Hippocampal formation (tissue), 2 donors: ENCODE measurements around the gene PRR19.

ENCODE experiments used
- DNase-seq, 2 donors: peaks; one replicate each; lab custom pipeline; 2025; lab: John Stamatoyannopoulos, UW

The PRR19 gene

GRCh38 chr19:42283188-42284065 lies 18.5 kb upstream of the PRR19 start:
- DNase-seq: peak; percentile 89 to 97

- peak; percentile 71 to 82 for DNase-seq
Observed at GRCh38 chr19:42284066-42284501, 17.8 kb upstream of the PRR19 start.

GRCh38 chr19:42284591-42285341 lies 17.2 kb upstream of the PRR19 start:
- no peak for DNase-seq

GRCh38 chr19:42285541-42285941 lies 16.4 kb upstream of the PRR19 start:
- no peak for DNase-seq

- DNase-seq: no peak
Observed at GRCh38 chr19:42285988-42286348, 16.0 kb upstream of the PRR19 start.

GRCh38 chr19:42286349-42287016 lies 15.4 kb upstream of the PRR19 start:
- DNase-seq: no peak

- no peak for DNase-seq
Observed at GRCh38 chr19:42287017-42287826, 14.7 kb upstream of the PRR19 start.

GRCh38 chr19:42287827-42288107 lies 14.2 kb upstream of the PRR19 start:
- no peak for DNase-seq

GRCh38 chr19:42288387-42288786 lies 13.5 kb upstream of the PRR19 start:
- no peak for DNase-seq

GRCh38 chr19:42288881-42289555 lies 12.9 kb upstream of the PRR19 start:
- no peak for DNase-seq

- no peak for DNase-seq
Observed at GRCh38 chr19:42289556-42290041, 12.3 kb upstream of the PRR19 start.

GRCh38 chr19:42290136-42290522 lies 11.8 kb upstream of the PRR19 start:
- DNase-seq: no peak

- no peak for DNase-seq
Observed at GRCh38 chr19:42290523-42291434, 11.2 kb upstream of the PRR19 start.

- no peak for DNase-seq
Observed at GRCh38 chr19:42291435-42291810, 10.5 kb upstream of the PRR19 start.

GRCh38 chr19:42292042-42292960 lies 9.6 kb upstream of the PRR19 start:
- DNase-seq: no peak

- DNase-seq: no peak
Observed at GRCh38 chr19:42292963-42293362, 9.0 kb upstream of the PRR19 start.

- no peak for DNase-seq
Observed at GRCh38 chr19:42293540-42293939, 8.4 kb upstream of the PRR19 start.

GRCh38 chr19:42293948-42294347 lies 8.0 kb upstream of the PRR19 start:
- DNase-seq: no peak

GRCh38 chr19:42294471-42295137 lies 7.3 kb upstream of the PRR19 start:
- DNase-seq: no peak
